Measurements from ENCODE around the gene ADM2.

ADM2 gene

DNA sequence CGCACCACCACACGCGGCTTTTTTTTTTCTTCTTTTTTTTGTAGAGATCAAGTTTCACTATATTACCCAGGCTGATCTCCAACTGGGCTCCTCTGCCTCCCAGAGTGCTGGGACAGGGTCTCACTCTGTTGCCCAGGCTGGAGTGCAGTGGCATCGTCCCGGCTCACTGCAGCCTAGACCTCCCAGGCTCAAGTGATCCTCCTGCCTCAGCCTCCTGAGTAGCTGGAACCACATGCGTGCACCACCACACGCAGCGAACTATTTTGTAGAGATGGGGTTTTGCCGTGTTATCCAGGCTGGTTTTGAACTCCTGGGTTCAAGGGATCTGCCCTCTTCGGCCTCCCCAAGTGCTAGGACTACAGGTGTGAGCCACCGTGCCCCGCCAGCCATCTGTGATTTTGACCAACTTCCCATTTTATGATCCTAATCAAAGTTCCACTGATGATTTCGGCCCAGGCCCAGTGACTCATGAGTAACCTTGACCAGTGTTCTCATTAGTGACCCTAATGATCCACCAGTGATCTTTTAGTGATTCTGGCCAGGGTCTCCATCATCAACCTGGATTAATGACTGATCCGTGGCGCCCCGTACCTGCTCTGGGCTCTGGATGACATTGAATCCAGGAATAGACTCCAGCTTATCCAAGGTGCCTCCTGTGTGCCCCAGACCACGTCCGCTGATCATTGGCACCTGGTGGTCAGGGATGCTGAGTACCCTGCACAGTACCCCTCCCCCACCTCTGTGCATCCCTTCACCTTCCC lies 46.8 kb downstream of the ADM2 start:
- Histone ChIP-seq H3K36me3 (replicated peaks; ENCODE audit: low read depth, low read length) (peaks cover 4% of the 10 kb centered on the region), H3K4me3 (ENCODE audit: low read length) (peak overlapping the region; percentile 84), H3K79me2 (ENCODE audit: low read length) (peaks cover 22% of the 10 kb centered on the region), H3K9me3 (ENCODE audit: insufficient read depth, low read length) (no peaks in the 10 kb centered on the region), H2AFZ (ENCODE audit: low read depth, low read length) (no peak overlapping the region), H3K27me3 (ENCODE audit: low read depth, low read length) (no peaks in the 10 kb centered on the region), H3K4me1 (ENCODE audit: low read length) (peaks cover 24% of the 10 kb centered on the region), H3K27ac (ENCODE audit: low read length) (no peak overlapping the region), H4K20me1 (ENCODE audit: insufficient read depth, low read length) (peaks cover 6% of the 10 kb centered on the region; the same call in 1 of the 2 replicates), H3K4me2 (ENCODE audit: low read length) (peak overlapping the region; percentile 93), H3K9ac (ENCODE audit: low read length) (no peak overlapping the region)
- TF ChIP-seq CTCF (IDR thresholded peaks at IDR 0.05; ENCODE audit: low read depth, low read length) (no peak), EZH2phosphoT487 (IDR thresholded peaks at IDR 0.05; ENCODE audit: low read depth) (no peak)

DNA sequence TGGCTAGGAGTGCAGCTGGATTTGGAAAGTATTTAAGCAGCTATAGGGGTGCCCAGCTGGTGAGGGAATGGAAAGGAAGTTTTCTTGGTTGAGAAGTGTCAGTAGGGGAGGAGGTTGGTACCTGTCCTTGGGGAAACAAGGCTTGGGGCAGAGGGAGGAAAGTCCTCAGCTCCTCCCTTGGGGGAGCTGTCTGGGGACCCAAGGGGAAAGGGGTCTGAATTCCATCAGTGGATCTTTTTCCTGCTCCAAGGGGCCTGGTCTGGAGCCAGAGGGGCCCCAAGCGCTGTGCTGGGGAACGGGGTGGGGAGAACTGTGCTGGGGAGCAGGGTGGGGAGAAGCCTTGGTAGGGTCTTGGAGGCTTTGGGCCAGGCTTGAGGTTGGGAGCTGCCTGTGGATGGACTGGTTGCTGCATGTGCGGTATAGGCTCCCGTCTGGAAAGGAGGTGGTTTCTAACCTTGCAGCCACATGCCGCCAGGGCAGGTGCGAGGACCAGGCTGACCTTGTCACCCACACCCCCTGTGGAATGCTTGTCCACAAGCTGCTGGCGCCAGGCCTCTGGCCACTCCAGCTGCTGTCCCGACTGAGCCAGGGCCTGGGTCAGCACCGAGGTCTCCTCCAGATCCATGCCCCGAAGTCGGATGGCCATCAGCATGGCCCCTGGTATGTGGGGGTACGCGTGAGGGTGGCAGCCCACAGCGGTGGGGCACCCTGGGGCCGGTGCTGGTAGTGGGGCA lies 47.5 kb downstream of the ADM2 start:
- peaks cover 31% of the 10 kb centered on the region for H3K4me1 ChIP-seq (ENCODE audit: low read length)
- TF ChIP-seq EZH2phosphoT487 (IDR thresholded peaks at IDR 0.05; ENCODE audit: low read depth) (no peak), CTCF (IDR thresholded peaks at IDR 0.05; ENCODE audit: low read depth, low read length) (no peak)

DNA sequence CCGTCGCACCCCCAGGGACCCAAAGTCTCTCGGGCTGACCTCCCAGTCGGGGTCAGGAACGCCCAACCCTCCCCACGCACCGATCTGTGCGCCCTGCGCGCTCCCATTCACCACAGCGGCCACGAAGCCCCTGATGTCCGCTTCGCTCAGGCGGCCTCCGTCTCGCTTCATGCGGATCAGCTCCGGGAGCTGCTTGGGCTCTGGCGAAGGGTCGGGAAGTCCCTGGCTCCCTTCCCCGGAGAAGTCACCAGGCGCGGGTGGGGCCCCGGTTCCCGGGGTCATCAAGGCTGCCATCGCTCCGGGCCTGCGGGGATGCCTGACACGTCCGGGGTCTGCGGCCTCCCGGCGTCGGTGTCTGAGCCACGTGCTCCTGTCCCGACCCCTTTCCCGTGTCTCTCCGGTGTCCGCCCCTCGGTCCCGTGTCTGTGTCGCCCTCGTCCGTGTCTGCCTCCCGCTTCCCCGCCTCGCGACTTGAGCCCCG lies 48.1 kb downstream of the ADM2 start:
- Histone ChIP-seq H3K79me2 (ENCODE audit: low read length) (peaks cover 13% of the 10 kb centered on the region), H3K36me3 (replicated peaks; ENCODE audit: low read depth, low read length) (peaks cover 2% of the 10 kb centered on the region), H2AFZ (ENCODE audit: low read depth, low read length) (no peak overlapping the region), H4K20me1 (ENCODE audit: insufficient read depth, low read length) (peaks cover 5% of the 10 kb centered on the region; the same call in 1 of the 2 replicates), H3K27ac (ENCODE audit: low read length) (no peak overlapping the region), H3K27me3 (ENCODE audit: low read depth, low read length) (no peaks in the 10 kb centered on the region), H3K4me3 (ENCODE audit: low read length) (0 out of 2 replicates have a peak overlapping the region, but pooled peaks have one; percentile 23), H3K9me3 (ENCODE audit: insufficient read depth, low read length) (no peaks in the 10 kb centered on the region), H3K4me2 (ENCODE audit: low read length) (peak overlapping the region; percentile 36), H3K9ac (ENCODE audit: low read length) (no peak overlapping the region), H3K4me1 (ENCODE audit: low read length) (peaks cover 32% of the 10 kb centered on the region)
- TF ChIP-seq EZH2phosphoT487 (IDR thresholded peaks at IDR 0.05; ENCODE audit: low read depth) = no peak
- no peak for TF ChIP-seq CTCF (IDR thresholded peaks at IDR 0.05; ENCODE audit: low read depth, low read length)

More for the DNA sequence above, 47.5 kb downstream of the ADM2 start:
- Histone ChIP-seq H3K4me2 (ENCODE audit: low read length) (no peak overlapping the region), H3K27ac (ENCODE audit: low read length) (no peak overlapping the region), H2AFZ (ENCODE audit: low read depth, low read length) (no peak overlapping the region), H3K36me3 (replicated peaks; ENCODE audit: low read depth, low read length) (peaks cover 4% of the 10 kb centered on the region), H3K9ac (ENCODE audit: low read length) (no peak overlapping the region), H3K9me3 (ENCODE audit: insufficient read depth, low read length) (no peaks in the 10 kb centered on the region), H4K20me1 (ENCODE audit: insufficient read depth, low read length) (peaks cover 6% of the 10 kb centered on the region; the same call in 1 of the 2 replicates), H3K4me3 (ENCODE audit: low read length) (no peak overlapping the region), H3K27me3 (ENCODE audit: low read depth, low read length) (no peaks in the 10 kb centered on the region), H3K79me2 (ENCODE audit: low read length) (peaks cover 19% of the 10 kb centered on the region)

Measured in OCI-LY3 (cell line).